Natural killer cell (primary cell): ENCODE data around the gene PBOV1. TPM values are rescaled to one million over a fixed set of nuclear protein-coding genes. Genes with fewer than 3 reads are reported as not detected.

Experiments
- ATAC-seq, 3 donors: fragments of 150-1000 bp in 2 of 3; fragments of 200-7000 bp in 1 of 3; cut with Tn5 transposase; 1 replicate in 1 of 3; 2 replicates in 2 of 3; pipeline ENCODE4 v1.10.0; 2021; ENCODE audit warnings: mild to moderate bottlenecking in 2 of 3, moderate library complexity in 2 of 3
- DNase-seq, 2 donors: peaks; one replicate each; pipeline versions ENCODE4 v3.0.0 to v3.0.0-alpha.2; 2013 to 2021; ENCODE audit warnings: mixed read lengths in 1 of 2
- H3K27ac ChIP-seq: one replicate; pipeline ENCODE4 v1.5.1; 2013; ENCODE audit warnings: mild to moderate bottlenecking, low read length
- H3K27me3 ChIP-seq: one replicate; pipeline ENCODE4 v1.6.1; 2013; ENCODE audit warnings: low read length; ENCODE audit not compliant: control insufficient read depth, insufficient read depth
- H3K36me3 ChIP-seq: one replicate; pipeline ENCODE4 v1.6.1; 2013; ENCODE audit warnings: low read length; ENCODE audit not compliant: control insufficient read depth, insufficient read depth
- H3K4me1 ChIP-seq: one replicate; pipeline ENCODE4 v1.6.1; 2013; ENCODE audit warnings: low read length; ENCODE audit not compliant: control insufficient read depth, insufficient read depth
- H3K4me3 ChIP-seq: one replicate; pipeline ENCODE4 v1.5.1; 2013; ENCODE audit warnings: low read length
- H3K9me3 ChIP-seq: one replicate; pipeline ENCODE4 v1.6.1; 2013; ENCODE audit warnings: low read length; ENCODE audit not compliant: control insufficient read depth, insufficient read depth
- H3K27ac Mint-ChIP-seq, 2 donors: one replicate each; pipeline ENCODE4 v1.8.0; 2022; ENCODE audit warnings: mild to moderate bottlenecking in 2 of 2, mixed read lengths in 2 of 2, moderate library complexity in 1 of 2
- H3K27me3 Mint-ChIP-seq, 2 donors: one replicate each; pipeline ENCODE4 v1.8.0; 2022; ENCODE audit warnings: low read depth in 2 of 2, mixed read lengths in 2 of 2
- H3K36me3 Mint-ChIP-seq: one replicate; pipeline ENCODE4 v1.8.0; 2022; ENCODE audit warnings: mixed read lengths
- H3K4me1 Mint-ChIP-seq, 2 donors: one replicate each; pipeline ENCODE4 v1.8.0; 2022; ENCODE audit warnings: mixed read lengths in 2 of 2
- H3K4me3 Mint-ChIP-seq: one replicate; pipeline ENCODE4 v1.8.0; 2022; ENCODE audit warnings: mild to moderate bottlenecking, moderate library complexity, mixed read lengths
- H3K9me3 Mint-ChIP-seq, 2 donors: one replicate each; pipeline ENCODE4 v1.8.0; 2022; ENCODE audit warnings: mixed read lengths in 2 of 2
- CTCF ChIP-seq: fragments of 200-600 bp; IDR thresholded peaks from one replicate; pipeline ENCODE4 v1.8.0; 2022; ENCODE audit warnings: antibody characterized with exemption
- WGBS: methylation state at CpG from one replicate; pipeline ENCODE4 v1.1.7; 2013; ENCODE audit warnings: missing lambda C conversion rate; ENCODE audit not compliant: insufficient coverage; 5-methylcytosine and 5-hydroxymethylcytosine counted together
- intact Hi-C: fragments of 100-400 bp; cut with micrococcal nuclease; formaldehyde crosslinking; loops from one replicate; pipeline ENCODE4 v1.14.2; 2022
- total RNA-seq, 4 donors: library from RNA; stranded (reverse); fragments of 120-200 nt in 1 of 4; gene quantifications; one replicate each; pipeline versions ENCODE4 v1.2.3 to v1.2.4, GENCODE V29; 2013 to 2022

PBOV1 gene
- total RNA-seq, 3 donors from 2014 or later (not counting 1 experiment from before 2014, with no cell fraction given): not detected

GRCh38 chr6:138204792-138205384 lies 13.4 kb downstream of the PBOV1 start:
- ATAC-seq (no peak), DNase-seq (no peak)
- Mint-ChIP-seq H3K4me3 (no peak overlapping the region), H3K9me3 (no peaks in the 10 kb centered on the region), H3K27me3 (peaks cover 21 to 22% of the 10 kb centered on the region in 2 donors), H3K27ac (no peak overlapping the region), H3K36me3 (no peaks in the 10 kb centered on the region), H3K4me1 (no peaks in the 10 kb centered on the region)
- Histone ChIP-seq H3K4me3 (no peak overlapping the region), H3K27me3 (peaks cover 2% of the 10 kb centered on the region), H3K9me3 (no peaks in the 10 kb centered on the region), H3K4me1 (no peaks in the 10 kb centered on the region), H3K27ac (no peak overlapping the region), H3K36me3 (no peaks in the 10 kb centered on the region)
- WGBS: 89% methylated on average over 3 of the region's 4 CpGs
- intact Hi-C loops: no loop called here
- no peak for TF ChIP-seq CTCF

- no peak for TF ChIP-seq CTCF
- Histone ChIP-seq H3K27ac (no peak overlapping the region), H3K36me3 (no peaks in the 10 kb centered on the region), H3K9me3 (no peaks in the 10 kb centered on the region), H3K27me3 (peaks cover 2% of the 10 kb centered on the region), H3K4me1 (no peaks in the 10 kb centered on the region), H3K4me3 (no peak overlapping the region)
- H3K9me3 Mint-ChIP-seq: no peaks in the 10 kb centered on the region
- H3K4me3 Mint-ChIP-seq: no peak overlapping the region
- H3K27me3 Mint-ChIP-seq: peaks cover 19 to 21% of the 10 kb centered on the region in 2 donors
- ATAC-seq (no peak), DNase-seq (no peak)
- H3K4me1 Mint-ChIP-seq: no peaks in the 10 kb centered on the region
- no peaks in the 10 kb centered on the region for H3K36me3 Mint-ChIP-seq
- H3K27ac Mint-ChIP-seq: no peak overlapping the region
- intact Hi-C loops: no loop called here
These were observed 14.0 kb downstream of the PBOV1 start for GRCh38 chr6:138204303-138204702.

- DNase-seq (no peak), ATAC-seq (no peak)
- Mint-ChIP-seq H3K27ac (no peak overlapping the region), H3K36me3 (no peaks in the 10 kb centered on the region), H3K4me3 (no peak overlapping the region), H3K27me3 (peaks cover 14 to 19% of the 10 kb centered on the region in 2 donors), H3K4me1 (no peaks in the 10 kb centered on the region), H3K9me3 (no peaks in the 10 kb centered on the region)
- Histone ChIP-seq H3K27me3 (peaks cover 2% of the 10 kb centered on the region), H3K9me3 (no peaks in the 10 kb centered on the region), H3K27ac (no peak overlapping the region), H3K36me3 (no peaks in the 10 kb centered on the region), H3K4me1 (no peaks in the 10 kb centered on the region), H3K4me3 (no peak overlapping the region)
- 88% methylated on average over 1 of the region's 2 CpGs for WGBS
- intact Hi-C loops: no loop called here
- TF ChIP-seq CTCF: no peak
These were observed 15.0 kb downstream of the PBOV1 start for GRCh38 chr6:138203315-138203714.

GRCh38 chr6:138201836-138202235 lies 16.5 kb downstream of the PBOV1 start:
- Mint-ChIP-seq H3K4me1 (no peaks in the 10 kb centered on the region), H3K4me3 (no peak overlapping the region), H3K9me3 (no peaks in the 10 kb centered on the region), H3K27ac (no peak overlapping the region), H3K36me3 (no peaks in the 10 kb centered on the region), H3K27me3 (peaks cover 13 to 17% of the 10 kb centered on the region in 2 donors)
- intact Hi-C loops: no loop called here
- Histone ChIP-seq H3K36me3 (no peaks in the 10 kb centered on the region), H3K4me1 (no peaks in the 10 kb centered on the region), H3K27me3 (peaks cover 2% of the 10 kb centered on the region), H3K27ac (no peak overlapping the region), H3K4me3 (no peak overlapping the region), H3K9me3 (no peaks in the 10 kb centered on the region)
- ATAC-seq (no peak), DNase-seq (no peak)
- no peak for TF ChIP-seq CTCF
- 94% methylated on average over 4 of the region's 4 CpGs for WGBS
